GM12872 (cell line): ENCODE data around the gene NLGN1.

Experiments
- CTCF ChIP-seq: IDR thresholded peaks from 3 replicates; pipeline ENCODE4 v1.5.1; 2011; ENCODE audit warnings: low read depth, mild to moderate bottlenecking, low read length, moderate library complexity; ENCODE audit not compliant: insufficient read depth

The NLGN1 gene

GRCh38 chr3:174168538-174169254 lies 771.2 kb downstream of the NLGN1 start:
- TF ChIP-seq CTCF, result no peak

- no peak for TF ChIP-seq CTCF
Measured at GRCh38 chr3:174169736-174170135, 772.2 kb downstream of the NLGN1 start.

DNA sequence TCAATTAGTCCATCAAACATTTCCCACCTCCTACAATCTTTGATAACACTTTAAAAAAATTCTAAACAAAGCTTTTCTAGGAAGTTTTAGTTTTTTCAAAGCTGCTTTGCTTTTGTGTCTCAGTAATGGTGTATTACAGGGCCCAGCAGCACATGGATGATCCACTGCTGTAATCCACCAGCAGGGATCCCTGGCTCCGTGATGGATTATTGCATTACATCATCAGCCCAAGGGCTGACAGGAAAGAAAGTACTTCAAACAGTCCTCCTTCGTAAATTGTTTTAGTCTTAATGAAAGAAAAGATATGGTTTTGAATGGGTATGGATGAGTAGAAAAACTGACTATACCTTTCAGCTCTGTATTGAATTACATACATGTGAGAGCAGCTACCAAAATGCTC lies 772.7 kb downstream of the NLGN1 start:
- TF ChIP-seq CTCF, result no peak

- no peak for TF ChIP-seq CTCF
Measured at GRCh38 chr3:174186377-174186989, 788.9 kb downstream of the NLGN1 start.

DNA sequence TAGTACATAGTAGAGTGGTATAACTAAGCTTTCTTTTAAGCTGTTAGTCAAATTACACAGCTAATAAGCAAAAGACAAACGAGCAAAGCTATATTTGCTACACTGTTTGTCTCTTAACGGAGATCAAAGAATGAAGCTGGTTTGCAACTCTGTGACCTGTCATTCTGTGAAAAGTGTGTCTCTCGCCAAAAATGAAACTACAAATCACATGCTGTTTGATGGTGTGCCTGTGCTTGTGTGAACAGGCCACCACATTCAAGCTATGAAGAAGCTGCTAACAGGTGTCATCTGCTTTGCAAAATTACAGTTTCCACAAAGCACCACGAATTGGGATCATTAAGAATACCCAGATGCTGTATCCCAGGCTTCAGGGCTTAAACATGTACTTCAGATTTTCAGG lies 793.8 kb downstream of the NLGN1 start:
- no peak for TF ChIP-seq CTCF

DNA sequence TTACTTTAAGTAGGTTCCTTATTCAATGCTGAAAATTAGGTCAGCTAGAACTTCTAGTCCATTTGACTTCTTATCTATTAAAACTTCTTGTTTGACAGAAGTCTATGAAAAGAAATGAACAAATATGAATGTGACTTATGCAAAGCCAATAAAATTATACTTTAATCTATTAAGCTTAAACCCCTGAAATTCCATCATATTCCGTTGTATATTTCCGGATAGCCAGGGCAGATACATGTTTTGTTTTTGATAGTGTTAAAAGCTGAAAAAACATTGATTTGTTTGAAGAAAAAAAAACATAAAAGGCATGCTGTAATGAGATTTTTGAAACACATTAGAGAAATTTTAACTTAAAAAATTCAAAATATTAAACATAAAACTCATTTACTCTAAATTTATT lies 794.4 kb downstream of the NLGN1 start:
- TF ChIP-seq CTCF, result no peak

DNA sequence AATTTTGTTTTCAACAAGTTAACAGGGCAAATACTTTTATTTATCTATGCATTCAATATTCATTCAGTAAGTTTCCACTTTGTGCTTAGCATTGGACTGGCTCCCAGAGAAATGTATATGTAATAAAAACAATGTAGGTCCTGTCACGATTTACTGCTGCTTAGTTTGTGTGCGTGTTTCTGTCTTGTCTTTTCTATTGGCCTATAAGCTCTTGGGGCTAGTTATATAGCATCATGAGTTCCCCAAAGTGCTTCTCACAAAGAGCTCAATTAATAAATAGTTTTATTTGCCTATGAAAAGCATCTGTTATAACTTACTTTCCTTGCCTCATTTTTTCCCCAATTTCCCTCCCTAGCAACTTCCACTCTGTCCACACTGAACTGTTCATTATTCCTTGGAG lies 794.9 kb downstream of the NLGN1 start:
- TF ChIP-seq CTCF, result no peak
